ENCODE results near the gene IFNGR1.
A peak's percentile ranks its signal among the peaks of the same experiment; 100 is the strongest.
"Not testable (repeated sequence)": the region's sequence is repeated elsewhere in the genome, so short reads cannot be mapped to it uniquely, and the experiment has no call there.

Gene IFNGR1

DNA sequence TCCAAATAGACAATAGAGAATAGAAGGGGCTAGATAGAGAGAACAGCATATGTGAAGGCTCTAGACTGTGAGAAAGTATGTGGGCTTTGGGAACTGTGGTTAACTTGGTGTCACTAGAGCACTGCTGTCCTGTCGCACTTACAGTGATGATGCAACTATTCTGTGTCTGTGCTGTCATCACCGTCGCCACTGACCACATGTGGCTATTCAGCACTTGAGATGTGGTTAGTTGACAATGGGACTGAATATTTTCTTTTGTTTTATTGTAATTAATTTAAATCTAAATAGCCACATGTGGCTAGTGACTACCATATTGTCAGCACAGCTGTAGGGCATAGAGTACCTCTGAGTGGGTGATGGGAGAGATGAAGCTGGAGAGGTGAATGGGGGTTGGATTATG lies 39.0 kb upstream of the IFNGR1 start:
- no peak for DNase-seq (ENCODE audit: insufficient read length, low spot score)
- no peak; the same call in 1 of the 2 replicates for TF ChIP-seq POU2F2 (IDR thresholded peaks at IDR 0.05; ENCODE audit: low read depth, low read length)
- TF ChIP-seq PAX5 (IDR thresholded peaks at IDR 0.05; ENCODE audit: insufficient read depth, low read length, severe bottlenecking), result no peak
- TF ChIP-seq POLR2A (IDR thresholded peaks at IDR 0.05; ENCODE audit: low read depth, low read length), result no peak
- no peak for TF ChIP-seq TAF1 (IDR thresholded peaks at IDR 0.05; ENCODE audit: low read depth, low read length)
- TF ChIP-seq POLR2AphosphoS5 (IDR thresholded peaks at IDR 0.05; ENCODE audit: low read depth, low read length), result no peak
- TF ChIP-seq SPI1 (IDR thresholded peaks at IDR 0.05; ENCODE audit: low read depth, low read length), result no peak
- FAIRE-seq, result no peak

DNA sequence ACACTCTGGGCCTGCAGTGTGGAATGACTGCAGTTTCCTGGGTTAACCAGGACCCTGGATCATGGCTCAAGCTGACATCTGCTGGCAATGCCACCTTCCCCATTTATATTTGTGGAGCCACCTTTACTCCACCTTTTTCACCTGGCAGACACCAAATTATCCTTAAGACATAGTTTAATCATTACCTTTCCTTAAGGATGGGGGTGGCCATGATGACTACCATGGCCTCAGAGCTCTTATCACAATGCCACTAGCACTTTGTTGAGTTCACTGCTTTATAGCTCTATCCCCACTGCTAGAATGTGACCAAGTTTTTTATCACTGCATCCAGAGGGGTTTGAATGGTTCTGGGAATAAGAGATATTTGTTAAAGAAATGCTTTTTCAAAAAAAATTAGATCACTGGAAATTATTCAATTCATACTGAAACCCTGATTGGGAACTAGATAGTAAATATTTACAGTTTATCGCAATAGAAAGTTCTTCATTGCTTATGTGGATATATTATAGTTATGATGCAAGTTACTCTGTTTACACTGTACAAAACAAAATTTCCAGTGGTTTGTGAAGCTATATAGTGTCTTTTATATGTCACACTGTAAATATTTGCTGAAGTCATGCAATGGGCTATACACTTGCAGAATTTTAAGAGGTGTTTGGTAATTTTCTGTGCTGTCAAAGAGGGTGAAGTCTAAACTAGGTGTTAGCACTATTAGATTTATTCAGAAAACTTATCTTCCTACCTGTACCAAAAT lies 37.3 kb upstream of the IFNGR1 start:
- DNase-seq (ENCODE audit: insufficient read length, low spot score) (no peak), FAIRE-seq (no peak)
- no peak for TF ChIP-seq POLR2A (IDR thresholded peaks at IDR 0.05; ENCODE audit: low read depth, low read length)
- no peak for TF ChIP-seq POLR2AphosphoS5 (IDR thresholded peaks at IDR 0.05; ENCODE audit: low read depth, low read length)
- no peak for TF ChIP-seq TAF1 (IDR thresholded peaks at IDR 0.05; ENCODE audit: low read depth, low read length)

DNA sequence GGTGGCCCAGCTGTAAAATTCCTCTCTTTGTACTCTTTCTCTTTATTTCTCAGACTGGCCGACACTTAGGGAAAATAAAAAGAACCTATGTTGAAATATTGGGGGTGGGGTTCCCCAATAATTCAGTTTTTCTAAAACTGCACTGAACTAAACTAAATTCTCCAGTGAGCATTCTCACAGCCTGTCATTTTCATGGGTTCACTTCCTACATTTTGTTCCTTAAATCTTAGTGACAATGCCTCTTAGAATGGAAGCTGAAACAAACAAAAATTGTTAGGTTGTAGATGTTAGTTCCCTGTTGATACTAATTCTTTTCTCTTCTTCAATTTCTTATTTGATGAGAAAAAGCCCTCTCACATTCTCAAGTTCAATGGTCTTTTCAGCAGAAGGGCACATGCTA lies 35.8 kb upstream of the IFNGR1 start:
- FAIRE-seq (no peak), DNase-seq (ENCODE audit: insufficient read length, low spot score) (no peak)
- TF ChIP-seq PAX5 (IDR thresholded peaks at IDR 0.05; ENCODE audit: insufficient read depth, low read length, severe bottlenecking), result no peak

DNA sequence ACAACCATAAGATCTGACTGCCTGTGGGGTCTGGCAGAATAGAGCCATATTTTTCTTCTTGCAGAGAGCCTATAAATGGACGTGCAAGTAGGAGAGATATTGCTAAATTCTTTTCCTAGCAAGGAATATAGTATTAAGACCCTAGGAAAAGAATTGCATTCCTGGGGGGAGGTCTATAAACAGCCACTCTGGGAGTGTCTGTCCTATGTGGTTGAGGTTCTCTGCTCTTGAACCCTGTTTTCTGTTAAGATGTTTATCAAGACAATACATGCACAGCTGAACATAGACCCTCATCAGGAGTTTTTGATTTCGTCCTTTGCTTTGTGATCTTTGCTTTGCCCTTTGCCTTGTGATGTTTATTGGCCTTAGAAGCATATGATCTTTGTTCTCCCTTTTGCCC lies 35.2 kb upstream of the IFNGR1 start:
- not testable (repeated sequence) for FAIRE-seq; DNase-seq (ENCODE audit: insufficient read length, low spot score)

DNA sequence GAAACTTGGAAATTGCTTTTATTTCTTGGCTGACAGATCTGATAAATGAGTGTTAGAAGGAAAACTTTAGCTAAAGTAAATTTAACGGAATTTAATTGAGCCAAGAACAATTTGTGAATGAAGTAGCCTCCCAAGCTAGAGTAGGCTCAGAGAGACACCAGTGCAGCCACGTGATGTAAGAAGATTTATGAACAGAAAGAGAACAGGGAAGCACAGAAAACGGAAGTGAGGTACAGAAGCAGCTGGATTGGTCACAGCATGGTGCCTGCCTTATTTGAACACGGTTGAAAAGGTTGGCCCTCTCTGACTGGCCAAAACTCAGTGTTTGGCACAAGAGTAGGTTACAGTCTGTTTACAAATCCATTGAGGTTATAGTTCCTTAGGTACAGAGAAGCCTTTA lies 29.5 kb upstream of the IFNGR1 start:
- no peak for TF ChIP-seq PAX5 (IDR thresholded peaks at IDR 0.05; ENCODE audit: insufficient read depth, low read length, severe bottlenecking)
- peak; percentile 79 for TF ChIP-seq SPI1 (IDR thresholded peaks at IDR 0.05; ENCODE audit: low read depth, low read length)
- FAIRE-seq, result peak; percentile 9
- DNase-seq (ENCODE audit: insufficient read length, low spot score), result no peak

DNA sequence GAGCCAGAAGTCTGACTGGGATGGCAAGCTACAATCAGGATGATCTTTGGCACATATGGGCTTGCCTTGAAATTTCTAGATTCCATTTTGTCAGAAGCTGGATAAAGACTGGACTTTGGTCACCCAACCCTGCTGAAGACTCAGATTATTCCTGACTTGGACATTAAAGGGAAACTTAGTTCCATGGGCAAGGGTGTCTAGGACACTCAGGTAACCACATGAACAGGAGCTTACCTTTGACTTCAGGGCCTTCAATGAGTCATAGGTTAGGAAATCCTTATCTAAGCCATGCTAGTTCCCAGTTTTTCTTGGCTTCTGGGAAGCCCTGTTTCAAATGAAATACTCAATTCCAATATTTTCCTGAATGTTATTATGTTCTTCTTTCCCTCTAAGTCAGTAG lies 28.5 kb upstream of the IFNGR1 start:
- TF ChIP-seq POLR2A (IDR thresholded peaks at IDR 0.05; ENCODE audit: low read depth, low read length) (no peak), POU2F2 (IDR thresholded peaks at IDR 0.05; ENCODE audit: low read depth, low read length) (no peak), POLR2AphosphoS5 (IDR thresholded peaks at IDR 0.05; ENCODE audit: low read depth, low read length) (no peak), PAX5 (IDR thresholded peaks at IDR 0.05; ENCODE audit: insufficient read depth, low read length, severe bottlenecking) (no peak), SPI1 (IDR thresholded peaks at IDR 0.05; ENCODE audit: low read depth, low read length) (no peak), TAF1 (IDR thresholded peaks at IDR 0.05; ENCODE audit: low read depth, low read length) (no peak)
- DNase-seq (ENCODE audit: insufficient read length, low spot score) (no peak), FAIRE-seq (peak; percentile 58)

DNA sequence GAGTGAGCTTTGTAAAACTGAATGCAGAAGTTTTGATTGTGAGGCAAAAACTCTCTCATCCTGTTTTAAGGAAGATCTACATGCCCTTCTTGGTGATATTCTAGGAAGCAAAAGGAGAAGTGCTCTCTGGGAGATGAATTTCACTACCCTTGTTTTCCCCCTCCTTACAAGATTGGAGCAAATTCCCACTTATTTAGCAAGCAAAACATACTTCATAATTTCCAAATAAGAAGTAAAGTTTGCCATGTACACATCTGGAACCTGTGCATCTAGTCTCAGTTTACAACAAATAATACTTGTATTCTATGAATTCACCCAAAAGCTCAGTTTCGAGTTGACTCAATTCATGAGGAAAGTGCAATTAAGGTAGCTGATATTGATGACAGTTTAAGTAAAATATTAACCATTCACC lies 27.6 kb upstream of the IFNGR1 start:
- no peak for DNase-seq (ENCODE audit: insufficient read length, low spot score)
- TF ChIP-seq SPI1 (IDR thresholded peaks at IDR 0.05; ENCODE audit: low read depth, low read length) (peak; percentile 52; the same call in 1 of the 2 replicates), PAX5 (IDR thresholded peaks at IDR 0.05; ENCODE audit: insufficient read depth, low read length, severe bottlenecking) (no peak)
- no peak for FAIRE-seq

DNA sequence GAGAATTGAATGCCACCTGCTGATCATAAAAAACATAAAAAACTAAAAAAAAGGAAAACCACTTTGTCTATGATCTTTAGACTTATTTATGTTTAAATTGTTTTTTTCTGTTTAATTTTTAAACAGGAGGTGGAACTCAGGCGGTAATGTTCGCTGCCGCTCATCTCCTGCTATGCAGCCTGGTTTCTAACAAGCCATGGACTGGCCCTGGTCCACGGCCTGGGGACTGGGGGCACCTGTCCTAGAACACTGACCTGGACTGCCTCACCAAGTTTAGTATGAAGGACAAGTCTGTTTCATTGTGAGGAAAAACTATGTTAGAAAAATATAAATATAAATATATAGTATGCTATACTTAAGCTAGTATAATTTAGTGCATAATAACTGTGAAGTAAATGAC lies 27.0 kb upstream of the IFNGR1 start:
- DNase-seq (ENCODE audit: insufficient read length, low spot score) (no peak), FAIRE-seq (no peak)
- TF ChIP-seq POLR2A (IDR thresholded peaks at IDR 0.05; ENCODE audit: low read depth, low read length) (no peak), PAX5 (IDR thresholded peaks at IDR 0.05; ENCODE audit: insufficient read depth, low read length, severe bottlenecking) (no peak), POLR2AphosphoS5 (IDR thresholded peaks at IDR 0.05; ENCODE audit: low read depth, low read length) (no peak), SPI1 (IDR thresholded peaks at IDR 0.05; ENCODE audit: low read depth, low read length) (no peak), POU2F2 (IDR thresholded peaks at IDR 0.05; ENCODE audit: low read depth, low read length) (no peak), TAF1 (IDR thresholded peaks at IDR 0.05; ENCODE audit: low read depth, low read length) (no peak)

DNA sequence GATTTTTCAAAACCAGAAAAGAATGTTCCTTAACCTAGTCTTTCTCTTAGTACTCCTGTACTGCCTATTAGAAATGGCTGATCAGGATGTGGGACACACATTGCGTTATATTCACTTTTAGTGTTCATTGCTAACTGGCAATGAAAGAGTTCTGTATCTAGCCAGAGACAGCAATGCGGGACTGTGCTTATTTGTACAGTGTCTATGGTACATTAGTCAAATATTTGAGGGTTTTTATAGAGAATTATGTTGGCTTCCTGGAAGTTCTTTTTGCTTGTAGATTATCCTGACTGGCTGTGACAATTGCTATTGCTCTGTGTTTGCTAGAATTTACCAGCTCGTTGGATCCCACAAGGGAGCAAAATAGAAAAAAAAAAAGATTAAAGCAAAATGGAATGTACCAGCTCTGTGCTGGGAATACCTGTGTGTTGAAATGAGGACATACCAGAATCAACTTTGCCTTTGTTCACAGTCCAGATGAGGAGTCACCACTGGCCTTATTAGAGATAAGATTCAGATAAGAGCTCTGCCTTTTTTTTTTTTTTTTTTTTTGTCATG lies 22.4 kb upstream of the IFNGR1 start:
- FAIRE-seq, result no peak
- TF ChIP-seq POU2F2 (IDR thresholded peaks at IDR 0.05; ENCODE audit: low read depth, low read length) (no peak), POLR2AphosphoS5 (IDR thresholded peaks at IDR 0.05; ENCODE audit: low read depth, low read length) (no peak)
- no peak for DNase-seq (ENCODE audit: insufficient read length, low spot score)

DNA sequence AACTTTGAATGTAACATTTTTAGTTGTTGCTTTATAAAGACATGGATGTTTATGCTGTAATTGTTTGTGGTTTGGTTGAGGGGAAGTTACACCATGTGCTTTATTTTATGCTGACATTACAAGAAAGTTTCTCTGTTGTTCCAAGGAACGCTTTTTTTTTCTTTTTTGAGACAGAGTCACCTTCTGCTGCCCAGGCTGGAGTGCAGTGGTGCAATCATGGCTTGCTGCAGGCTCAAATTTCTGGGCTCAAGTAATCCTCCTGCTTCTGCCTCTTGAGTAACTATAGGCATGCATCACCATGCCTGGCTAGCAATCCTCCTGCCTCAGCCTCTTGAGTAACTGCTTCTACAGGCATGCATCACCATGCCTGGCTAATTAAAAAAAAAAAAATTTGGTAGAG lies 21.0 kb upstream of the IFNGR1 start:
- DNase-seq (ENCODE audit: insufficient read length, low spot score), result no peak
- no peak for FAIRE-seq
- TF ChIP-seq TAF1 (IDR thresholded peaks at IDR 0.05; ENCODE audit: low read depth, low read length) (no peak), SPI1 (IDR thresholded peaks at IDR 0.05; ENCODE audit: low read depth, low read length) (no peak), POU2F2 (IDR thresholded peaks at IDR 0.05; ENCODE audit: low read depth, low read length) (no peak), POLR2A (IDR thresholded peaks at IDR 0.05; ENCODE audit: low read depth, low read length) (no peak), PAX5 (IDR thresholded peaks at IDR 0.05; ENCODE audit: insufficient read depth, low read length, severe bottlenecking) (no peak), POLR2AphosphoS5 (IDR thresholded peaks at IDR 0.05; ENCODE audit: low read depth, low read length) (no peak)

Measured in GM12891 (cell line).